Prostate gland (tissue), 2 donors: Measurements from ENCODE around the gene BCL2L14.

Experiments
- POLR2A ChIP-seq: fragments of 450-650 bp; IDR thresholded peaks from one replicate; pipeline ENCODE4 v1.6.1; 2016; ENCODE audit warnings: antibody characterized with exemption, mild to moderate bottlenecking
- POLR2AphosphoS5 ChIP-seq: sonication (generic); formaldehyde crosslinking; IDR thresholded peaks from one replicate; pipeline ENCODE4 v1.6.1; 2017; ENCODE audit warnings: antibody characterized with exemption
- TF ChIP-seq, protein P1 (sequence below), 4 experiments: fragments of 200-600 bp in 2 of 4; fragments of 450-650 bp in 2 of 4; sonication (generic) in 2 of 4; IDR thresholded peaks; 1 replicate in 3 of 4; 2 replicates in 1 of 4; pipeline ENCODE4 v1.5.1; 2016 to 2019; ENCODE audit warnings: antibody characterized with exemption in 4 of 4, mild to moderate bottlenecking in 2 of 4, moderate library complexity in 2 of 4

DNA sequence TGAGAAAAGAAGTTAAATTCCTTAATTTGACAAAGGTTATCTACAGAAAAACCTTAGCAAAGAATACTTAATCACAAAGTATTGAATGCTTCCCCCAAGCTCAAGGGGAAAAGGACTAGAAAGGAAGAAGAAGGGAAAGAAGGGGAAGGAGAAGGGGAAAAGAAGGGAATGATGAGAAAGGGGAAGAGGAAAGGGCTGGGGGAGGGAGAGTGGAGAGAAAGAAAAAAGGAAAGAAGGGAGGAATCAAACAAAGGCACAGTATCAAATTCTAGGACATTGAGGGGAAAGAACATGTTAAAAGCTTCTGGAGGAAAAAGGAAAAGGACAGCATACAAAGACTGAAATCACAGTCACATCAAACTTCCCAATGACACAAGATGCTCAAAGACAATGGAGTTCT is 70.3 kb downstream of the BCL2L14 start:
- TF ChIP-seq, protein P1, sequence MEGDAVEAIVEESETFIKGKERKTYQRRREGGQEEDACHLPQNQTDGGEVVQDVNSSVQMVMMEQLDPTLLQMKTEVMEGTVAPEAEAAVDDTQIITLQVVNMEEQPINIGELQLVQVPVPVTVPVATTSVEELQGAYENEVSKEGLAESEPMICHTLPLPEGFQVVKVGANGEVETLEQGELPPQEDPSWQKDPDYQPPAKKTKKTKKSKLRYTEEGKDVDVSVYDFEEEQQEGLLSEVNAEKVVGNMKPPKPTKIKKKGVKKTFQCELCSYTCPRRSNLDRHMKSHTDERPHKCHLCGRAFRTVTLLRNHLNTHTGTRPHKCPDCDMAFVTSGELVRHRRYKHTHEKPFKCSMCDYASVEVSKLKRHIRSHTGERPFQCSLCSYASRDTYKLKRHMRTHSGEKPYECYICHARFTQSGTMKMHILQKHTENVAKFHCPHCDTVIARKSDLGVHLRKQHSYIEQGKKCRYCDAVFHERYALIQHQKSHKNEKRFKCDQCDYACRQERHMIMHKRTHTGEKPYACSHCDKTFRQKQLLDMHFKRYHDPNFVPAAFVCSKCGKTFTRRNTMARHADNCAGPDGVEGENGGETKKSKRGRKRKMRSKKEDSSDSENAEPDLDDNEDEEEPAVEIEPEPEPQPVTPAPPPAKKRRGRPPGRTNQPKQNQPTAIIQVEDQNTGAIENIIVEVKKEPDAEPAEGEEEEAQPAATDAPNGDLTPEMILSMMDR (IDR thresholded peaks at IDR 0.05) = no peak
- TF ChIP-seq POLR2A = no peak
- TF ChIP-seq POLR2AphosphoS5 = no peak
